DOHH2 (cell line): Measurements from ENCODE around the gene SYNDIG1.

Experiments used
- EZH2phosphoT487 ChIP-seq: fragments of 200-600 bp; sonication (generic); IDR thresholded peaks from 2 replicates; pipeline ENCODE4 v1.6.1; 2017; ENCODE audit warnings: borderline replicate concordance, mild to moderate bottlenecking, antibody characterized with exemption, low read length, moderate library complexity, mixed read lengths
- TF ChIP-seq, protein P1 (sequence below): fragments of 200-600 bp; sonication (generic); IDR thresholded peaks from one replicate; pipeline ENCODE4 v1.5.1; 2014; ENCODE audit warnings: antibody characterized with exemption, mild to moderate bottlenecking, low read depth, low read length; ENCODE audit not compliant: poor library complexity, severe bottlenecking

GRCh38 chr20:24452016-24452415 lies 17.4 kb upstream of the SYNDIG1 start:
- TF ChIP-seq, protein P1, sequence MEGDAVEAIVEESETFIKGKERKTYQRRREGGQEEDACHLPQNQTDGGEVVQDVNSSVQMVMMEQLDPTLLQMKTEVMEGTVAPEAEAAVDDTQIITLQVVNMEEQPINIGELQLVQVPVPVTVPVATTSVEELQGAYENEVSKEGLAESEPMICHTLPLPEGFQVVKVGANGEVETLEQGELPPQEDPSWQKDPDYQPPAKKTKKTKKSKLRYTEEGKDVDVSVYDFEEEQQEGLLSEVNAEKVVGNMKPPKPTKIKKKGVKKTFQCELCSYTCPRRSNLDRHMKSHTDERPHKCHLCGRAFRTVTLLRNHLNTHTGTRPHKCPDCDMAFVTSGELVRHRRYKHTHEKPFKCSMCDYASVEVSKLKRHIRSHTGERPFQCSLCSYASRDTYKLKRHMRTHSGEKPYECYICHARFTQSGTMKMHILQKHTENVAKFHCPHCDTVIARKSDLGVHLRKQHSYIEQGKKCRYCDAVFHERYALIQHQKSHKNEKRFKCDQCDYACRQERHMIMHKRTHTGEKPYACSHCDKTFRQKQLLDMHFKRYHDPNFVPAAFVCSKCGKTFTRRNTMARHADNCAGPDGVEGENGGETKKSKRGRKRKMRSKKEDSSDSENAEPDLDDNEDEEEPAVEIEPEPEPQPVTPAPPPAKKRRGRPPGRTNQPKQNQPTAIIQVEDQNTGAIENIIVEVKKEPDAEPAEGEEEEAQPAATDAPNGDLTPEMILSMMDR = no peak
- no peak for TF ChIP-seq EZH2phosphoT487
